AG10803 (cell line): ENCODE data around the gene MFNG.

Experiments
- DNase-seq: peaks from one replicate; pipeline ENCODE4 v3.0.0; 2010; ENCODE audit warnings: low read depth
- H3K4me3 ChIP-seq: 2 replicates; pipeline ENCODE4 v1.5.1; 2011; ENCODE audit warnings: mild to moderate bottlenecking, low read length, control low read depth
- CTCF ChIP-seq: conservative IDR thresholded peaks from 2 replicates; pipeline ENCODE4 v1.5.1; 2011; ENCODE audit warnings: mild to moderate bottlenecking, low read length, control low read depth, inconsistent platforms

The MFNG gene

DNA sequence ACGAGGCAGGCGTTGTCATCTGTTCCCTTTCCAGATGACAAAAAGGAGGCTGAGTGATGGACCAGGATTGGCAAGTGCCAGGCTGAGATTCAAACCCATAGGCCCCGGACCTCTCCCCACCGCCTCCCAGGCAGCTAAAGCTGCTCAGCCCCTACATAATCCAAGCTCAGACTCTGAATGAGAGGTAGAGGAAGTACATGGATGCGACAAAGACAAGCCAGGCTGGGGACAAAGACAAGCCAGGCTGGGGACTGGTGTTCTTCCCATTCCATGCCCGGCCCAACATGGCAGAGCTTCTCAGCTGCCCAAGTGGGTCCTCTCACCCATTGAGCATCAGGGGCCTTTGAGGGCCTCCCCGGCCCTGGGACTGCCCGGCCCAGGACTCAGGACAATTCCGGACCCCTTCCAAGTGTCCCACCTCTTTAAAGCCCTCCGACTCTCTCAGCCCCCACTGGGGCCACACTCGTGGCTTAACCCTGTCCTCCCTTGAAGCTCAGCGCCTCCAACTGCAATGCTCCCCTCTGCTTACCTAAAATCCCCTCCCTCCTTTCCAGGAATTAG lies 4.8 kb downstream of the MFNG start:
- no peak for TF ChIP-seq CTCF
- H3K4me3 ChIP-seq: no peak overlapping the region
- no peak for DNase-seq

DNA sequence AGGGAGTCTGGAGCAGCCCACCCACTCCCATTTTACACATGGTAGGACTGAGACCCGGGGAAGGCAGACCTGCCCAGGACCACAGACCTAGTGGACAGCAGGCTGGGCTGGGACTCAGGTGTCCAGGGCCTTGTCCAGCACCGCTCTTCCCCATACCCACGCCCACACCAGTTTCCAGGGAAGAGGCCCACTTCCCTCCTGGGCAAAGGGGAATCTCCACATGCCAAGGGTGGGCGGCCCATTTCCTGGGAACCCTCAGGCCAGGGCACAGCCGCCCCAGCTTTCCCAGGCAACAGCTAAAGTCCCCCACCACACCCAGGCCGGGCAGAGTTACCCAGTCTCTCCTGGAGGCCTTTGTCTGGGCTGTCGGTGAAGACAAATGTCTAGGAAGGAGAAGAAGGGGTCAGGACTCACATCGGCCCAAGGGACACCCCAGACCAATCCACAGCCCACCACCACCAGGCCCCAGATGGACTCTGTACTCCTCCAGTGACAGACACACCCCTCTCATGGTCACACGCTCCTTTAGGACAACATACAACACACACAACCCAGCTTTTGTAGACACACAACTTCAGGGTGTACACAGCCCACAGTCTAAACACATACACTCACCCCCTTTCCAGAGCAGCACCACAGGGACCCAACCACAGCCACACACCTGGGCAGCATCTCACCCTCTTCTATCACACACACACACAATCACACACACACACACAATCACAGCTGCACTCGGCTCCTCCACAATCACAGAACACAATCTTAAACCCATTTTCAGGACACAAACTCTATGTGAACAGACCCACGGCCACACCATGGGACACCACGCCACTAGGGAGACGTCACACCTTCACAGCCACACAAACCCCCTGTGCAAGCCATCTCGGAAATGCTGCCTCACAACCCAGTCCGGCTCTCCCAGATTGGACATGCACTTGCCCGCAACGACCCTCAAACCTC lies 5.5 kb downstream of the MFNG start:
- H3K4me3 ChIP-seq: no peak overlapping the region
- no peak for TF ChIP-seq CTCF

GRCh38 chr22:37479196-37479595 lies 7.0 kb downstream of the MFNG start:
- DNase-seq: no peak
- H3K4me3 ChIP-seq: no peak overlapping the region
- no peak for TF ChIP-seq CTCF

More for the DNA sequence above, 5.5 kb downstream of the MFNG start:
- no peak for DNase-seq

GRCh38 chr22:37476389-37477329 lies 9.5 kb downstream of the MFNG start:
- no peak for TF ChIP-seq CTCF
- no peak overlapping the region for H3K4me3 ChIP-seq
- DNase-seq: no peak

DNA sequence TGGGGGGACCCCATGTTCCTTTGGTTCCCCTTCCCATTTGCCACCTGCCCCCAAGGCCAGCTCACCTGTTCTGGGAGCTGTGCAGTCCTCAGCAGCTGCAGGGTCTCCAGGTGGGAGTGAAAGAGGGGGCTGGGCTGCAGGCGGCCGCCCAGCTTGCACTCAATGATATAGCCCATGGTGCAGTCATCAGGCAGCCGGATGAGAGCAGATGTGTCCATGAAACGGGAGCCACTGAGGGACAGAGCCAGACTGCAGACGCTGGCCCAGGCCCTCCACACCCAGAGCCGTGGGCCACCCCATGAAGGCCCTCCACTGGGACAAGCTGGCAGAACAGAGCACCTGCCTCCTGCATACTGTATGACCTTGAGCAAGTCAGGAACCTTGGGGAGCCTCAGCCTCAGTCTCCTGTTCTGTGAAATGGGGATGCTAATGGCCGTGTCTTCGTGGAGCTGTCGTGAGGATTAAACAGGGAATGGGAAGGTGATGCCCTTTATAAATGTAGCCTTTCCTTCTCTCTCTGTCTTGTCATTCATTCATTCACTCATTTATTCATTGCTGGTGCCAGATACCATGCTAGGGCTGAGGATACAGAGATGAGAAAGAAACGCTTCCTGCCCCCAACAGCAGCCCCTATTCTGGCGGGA lies 11.6 kb downstream of the MFNG start:
- DNase-seq: no peak
- TF ChIP-seq CTCF: no peak
- no peak overlapping the region for H3K4me3 ChIP-seq

- TF ChIP-seq CTCF: no peak
- DNase-seq: no peak
- H3K4me3 ChIP-seq: no peak overlapping the region
Measured at GRCh38 chr22:37473437-37473946, 12.7 kb downstream of the MFNG start.
